OCI-LY3 (cell line): ENCODE measurements around the gene CBR1.

Experiments
- H2AFZ ChIP-seq: fragments of 200-600, 300-600 bp; shearing (Covaris generic); 2 replicates; pipeline ENCODE4 v1.6.0; 2014; ENCODE audit warnings: antibody characterized with exemption, low read depth, low read length
- H3K27ac ChIP-seq: fragments of 200-600, 300-600 bp; sonication (generic); 2 replicates; pipeline ENCODE4 v1.5.1; 2014; ENCODE audit warnings: mild to moderate bottlenecking, low read length, moderate library complexity, mixed read lengths
- H3K27me3 ChIP-seq: fragments of 200-600, 300-600 bp; sonication (generic); 2 replicates; pipeline ENCODE4 v1.6.1; 2014; ENCODE audit warnings: low read depth, low read length, mixed read lengths
- H3K36me3 ChIP-seq: fragments of 200-600, 300-600 bp; sonication (generic); replicated peaks from 2 replicates; pipeline ENCODE3; 2014; ENCODE audit warnings: low read depth, low read length, mixed read lengths
- H3K4me1 ChIP-seq: fragments of 300-600, 200-600 bp; sonication (generic); 2 replicates; pipeline ENCODE4 v1.6.1; 2014; ENCODE audit warnings: low read length, mixed read lengths
- H3K4me2 ChIP-seq: fragments of 200-600, 300-600 bp; sonication (generic); 2 replicates; pipeline ENCODE4 v1.6.1; 2014; ENCODE audit warnings: low read length, mixed read lengths
- H3K4me3 ChIP-seq: fragments of 300-600, 200-600 bp; sonication (generic); 2 replicates; pipeline ENCODE4 v1.5.1; 2014; ENCODE audit warnings: antibody characterized with exemption, mild to moderate bottlenecking, low read length, moderate library complexity
- H3K79me2 ChIP-seq: fragments of 300-600, 200-600 bp; shearing (Covaris generic); 2 replicates; pipeline ENCODE4 v1.6.1; 2014; ENCODE audit warnings: mild to moderate bottlenecking, low read length, mixed read lengths
- H3K9ac ChIP-seq: fragments of 300-600, 200-600 bp; shearing (Covaris generic); 2 replicates; pipeline ENCODE4 v1.6.0; 2014; ENCODE audit warnings: mild to moderate bottlenecking, low read length, moderate library complexity
- H3K9me3 ChIP-seq: fragments of 200-600, 300-600 bp; shearing (Covaris generic); 2 replicates; pipeline ENCODE4 v1.6.1; 2014; ENCODE audit warnings: low read length, mixed read lengths; ENCODE audit not compliant: insufficient read depth
- H4K20me1 ChIP-seq: fragments of 200-600, 300-600 bp; sonication (generic); 2 replicates; pipeline ENCODE4 v1.6.1; 2016; ENCODE audit warnings: low read length, mixed read lengths; ENCODE audit not compliant: insufficient read depth
- EZH2phosphoT487 ChIP-seq: fragments of 200-600 bp; shearing (Covaris generic); IDR thresholded peaks from 2 replicates; pipeline ENCODE4 v1.6.1; 2018; ENCODE audit warnings: antibody characterized with exemption, mixed run types, low read depth
- TF ChIP-seq, protein P1 (sequence below): fragments of 200-600, 300-600 bp; sonication (generic); IDR thresholded peaks from 2 replicates; pipeline ENCODE4 v1.5.1; 2014; ENCODE audit warnings: antibody characterized with exemption, low read length, low read depth

CBR1 gene

DNA sequence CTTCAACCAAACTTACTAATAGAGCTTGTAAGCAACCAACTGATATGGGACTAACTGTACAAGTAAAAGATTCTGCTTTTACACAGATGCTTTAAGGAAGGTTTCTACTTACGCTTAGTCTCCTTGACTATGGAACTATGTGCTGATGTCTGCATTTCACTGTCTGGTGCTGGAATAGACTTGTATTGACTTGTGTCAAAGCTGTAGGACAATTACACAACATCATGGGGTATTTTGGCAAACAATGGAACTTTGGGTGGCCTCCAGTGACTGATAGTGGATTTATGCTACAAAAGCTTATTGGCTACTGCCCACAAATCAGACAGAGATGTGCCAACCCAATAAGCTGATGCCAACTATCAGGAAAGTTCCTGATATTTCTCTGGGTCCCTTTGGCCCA is 10.6 kb downstream of the CBR1 start:
- TF ChIP-seq EZH2phosphoT487, result no peak
- TF ChIP-seq, protein P1, sequence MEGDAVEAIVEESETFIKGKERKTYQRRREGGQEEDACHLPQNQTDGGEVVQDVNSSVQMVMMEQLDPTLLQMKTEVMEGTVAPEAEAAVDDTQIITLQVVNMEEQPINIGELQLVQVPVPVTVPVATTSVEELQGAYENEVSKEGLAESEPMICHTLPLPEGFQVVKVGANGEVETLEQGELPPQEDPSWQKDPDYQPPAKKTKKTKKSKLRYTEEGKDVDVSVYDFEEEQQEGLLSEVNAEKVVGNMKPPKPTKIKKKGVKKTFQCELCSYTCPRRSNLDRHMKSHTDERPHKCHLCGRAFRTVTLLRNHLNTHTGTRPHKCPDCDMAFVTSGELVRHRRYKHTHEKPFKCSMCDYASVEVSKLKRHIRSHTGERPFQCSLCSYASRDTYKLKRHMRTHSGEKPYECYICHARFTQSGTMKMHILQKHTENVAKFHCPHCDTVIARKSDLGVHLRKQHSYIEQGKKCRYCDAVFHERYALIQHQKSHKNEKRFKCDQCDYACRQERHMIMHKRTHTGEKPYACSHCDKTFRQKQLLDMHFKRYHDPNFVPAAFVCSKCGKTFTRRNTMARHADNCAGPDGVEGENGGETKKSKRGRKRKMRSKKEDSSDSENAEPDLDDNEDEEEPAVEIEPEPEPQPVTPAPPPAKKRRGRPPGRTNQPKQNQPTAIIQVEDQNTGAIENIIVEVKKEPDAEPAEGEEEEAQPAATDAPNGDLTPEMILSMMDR, result no peak
- H3K4me3 ChIP-seq, result no peak overlapping the region
- no peak overlapping the region for H2AFZ ChIP-seq
- H3K9ac ChIP-seq, result no peak overlapping the region
- H3K27me3 ChIP-seq, result no peaks in the 10 kb centered on the region
- H3K79me2 ChIP-seq, result no peaks in the 10 kb centered on the region
- no peak overlapping the region for H3K27ac ChIP-seq
- no peaks in the 10 kb centered on the region for H4K20me1 ChIP-seq
- no peak overlapping the region for H3K4me2 ChIP-seq
- peaks cover 26% of the 10 kb centered on the region for H3K4me1 ChIP-seq
- no peaks in the 10 kb centered on the region for H3K36me3 ChIP-seq
- no peaks in the 10 kb centered on the region for H3K9me3 ChIP-seq

DNA sequence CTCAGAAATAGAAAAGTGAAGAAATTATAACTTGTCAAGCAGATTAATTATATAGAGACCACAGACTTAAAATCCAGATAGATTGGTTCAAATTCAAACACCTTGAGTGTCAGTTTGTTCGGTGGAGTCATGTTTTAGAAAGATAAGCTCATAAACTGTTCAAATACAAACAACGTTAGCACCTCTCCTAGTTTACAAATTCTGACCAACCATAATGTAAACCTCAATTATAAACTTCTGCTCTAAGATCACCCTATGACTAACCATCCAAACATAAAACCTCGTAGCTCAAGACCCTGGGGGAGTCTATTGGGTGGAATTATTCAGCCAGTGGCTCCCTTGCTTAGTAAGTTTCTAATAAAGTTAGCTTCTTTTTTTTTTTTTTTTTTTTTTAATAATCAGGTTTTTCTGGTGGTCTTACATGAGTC is 12.4 kb downstream of the CBR1 start:
- Histone ChIP-seq H3K27ac (no peak overlapping the region), H3K4me2 (no peak overlapping the region), H3K79me2 (no peaks in the 10 kb centered on the region), H3K4me3 (no peak overlapping the region), H4K20me1 (no peaks in the 10 kb centered on the region), H3K9me3 (no peaks in the 10 kb centered on the region), H3K4me1 (peaks cover 20% of the 10 kb centered on the region), H3K27me3 (no peaks in the 10 kb centered on the region), H3K9ac (no peak overlapping the region), H2AFZ (no peak overlapping the region), H3K36me3 (no peaks in the 10 kb centered on the region)
- no peak for TF ChIP-seq EZH2phosphoT487

DNA sequence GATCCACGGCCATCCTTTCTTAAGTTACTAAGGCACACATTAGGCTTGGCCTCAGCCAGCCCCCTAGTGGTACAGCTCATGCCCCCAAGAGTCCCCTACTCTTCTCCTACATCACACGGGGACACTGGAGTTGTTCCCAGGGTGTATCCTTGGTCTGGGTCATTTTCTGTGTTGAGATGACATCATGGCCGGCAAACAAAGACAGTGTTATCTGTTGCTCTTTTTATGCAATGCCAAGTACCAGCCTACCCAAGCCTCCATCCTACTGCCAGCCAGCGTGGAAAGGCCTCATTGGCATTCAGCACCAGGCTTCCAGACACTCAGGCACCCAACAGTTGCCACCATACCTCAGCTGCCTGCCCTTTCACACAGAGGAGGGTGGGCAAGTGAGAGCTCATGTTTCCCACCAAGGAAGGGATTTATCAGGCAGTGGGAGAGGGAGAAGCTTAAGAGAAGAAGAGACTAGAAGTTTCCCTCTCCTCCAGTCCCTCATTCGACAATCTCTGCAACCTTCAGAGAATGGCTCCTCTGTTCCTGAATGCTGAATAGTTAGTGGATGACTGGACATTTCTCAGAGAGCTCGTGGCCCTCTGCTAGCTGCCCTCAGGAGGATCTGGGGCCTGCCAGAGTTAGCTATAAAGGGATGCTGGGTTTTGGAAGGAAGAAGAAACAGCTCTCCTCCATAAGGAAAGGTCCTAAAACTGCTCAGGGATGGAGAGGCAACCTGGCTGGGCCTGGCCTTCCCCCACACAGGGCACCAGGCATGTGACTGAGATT is 17.7 kb downstream of the CBR1 start:
- Histone ChIP-seq H3K79me2 (no peaks in the 10 kb centered on the region), H4K20me1 (no peaks in the 10 kb centered on the region), H3K27me3 (no peaks in the 10 kb centered on the region), H3K27ac (no peak overlapping the region), H3K4me2 (no peak overlapping the region), H2AFZ (no peak overlapping the region), H3K9me3 (no peaks in the 10 kb centered on the region), H3K4me3 (no peak overlapping the region), H3K4me1 (no peaks in the 10 kb centered on the region), H3K36me3 (no peaks in the 10 kb centered on the region), H3K9ac (no peak overlapping the region)
- TF ChIP-seq, protein P1, result no peak
- TF ChIP-seq EZH2phosphoT487, result no peak

DNA sequence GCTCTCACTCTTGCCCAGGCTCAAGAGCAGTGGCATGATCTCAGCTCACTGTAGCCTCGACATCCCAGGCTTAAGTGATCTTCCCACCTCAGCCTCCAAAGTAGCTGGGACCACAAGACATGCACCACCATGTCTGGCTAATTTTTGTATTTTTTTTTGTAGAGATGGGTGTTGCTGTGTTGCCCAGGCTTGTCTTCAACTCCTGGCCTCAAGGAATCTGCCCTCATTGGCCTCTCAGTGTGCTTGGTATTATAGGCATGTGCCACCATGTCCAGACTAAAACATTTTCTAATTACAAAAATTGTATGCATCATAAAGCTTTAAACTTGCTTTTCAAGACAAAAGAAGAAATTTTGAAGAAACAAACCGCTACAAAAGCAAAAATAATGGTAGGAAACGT is 20.1 kb downstream of the CBR1 start:
- Histone ChIP-seq H3K4me3 (no peak overlapping the region), H2AFZ (no peak overlapping the region), H3K27ac (no peak overlapping the region), H4K20me1 (no peaks in the 10 kb centered on the region), H3K79me2 (no peaks in the 10 kb centered on the region), H3K4me1 (no peaks in the 10 kb centered on the region), H3K27me3 (no peaks in the 10 kb centered on the region), H3K9ac (no peak overlapping the region), H3K36me3 (no peaks in the 10 kb centered on the region), H3K4me2 (no peak overlapping the region), H3K9me3 (peaks cover 9% of the 10 kb centered on the region; the same call in 1 of the 2 replicates)
- TF ChIP-seq, protein P1, result no peak
